GM18870 (cell line): ENCODE data around the gene DPYD.

Experiments
- ATAC-seq: cut with Tn5 transposase; IDR thresholded peaks from one replicate; pipeline ENCODE4 v1.9.1; 2021; ENCODE audit warnings: moderate library complexity; ENCODE audit not compliant: unreplicated experiment

Gene DPYD

DNA sequence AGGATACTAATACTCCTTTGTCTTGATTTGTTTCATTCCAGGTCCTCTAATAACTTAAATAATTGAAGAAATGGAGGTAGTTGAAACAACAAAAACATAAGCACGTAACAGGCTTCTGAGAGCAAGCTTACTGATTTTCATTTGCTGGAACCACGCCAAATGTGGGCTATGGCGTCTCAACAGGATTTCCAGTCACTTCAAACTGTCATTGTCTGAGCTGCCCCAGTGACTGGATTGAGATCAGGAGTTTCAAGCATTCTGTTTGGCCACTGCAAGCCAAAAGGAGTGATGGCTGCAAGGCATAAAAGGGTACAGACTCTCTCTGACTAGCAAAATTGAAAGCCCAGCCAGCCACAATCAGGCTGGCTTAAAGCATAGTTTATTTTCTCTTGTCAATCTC, 289.9 kb downstream of the DPYD start:
- ATAC-seq, result no peak

DNA sequence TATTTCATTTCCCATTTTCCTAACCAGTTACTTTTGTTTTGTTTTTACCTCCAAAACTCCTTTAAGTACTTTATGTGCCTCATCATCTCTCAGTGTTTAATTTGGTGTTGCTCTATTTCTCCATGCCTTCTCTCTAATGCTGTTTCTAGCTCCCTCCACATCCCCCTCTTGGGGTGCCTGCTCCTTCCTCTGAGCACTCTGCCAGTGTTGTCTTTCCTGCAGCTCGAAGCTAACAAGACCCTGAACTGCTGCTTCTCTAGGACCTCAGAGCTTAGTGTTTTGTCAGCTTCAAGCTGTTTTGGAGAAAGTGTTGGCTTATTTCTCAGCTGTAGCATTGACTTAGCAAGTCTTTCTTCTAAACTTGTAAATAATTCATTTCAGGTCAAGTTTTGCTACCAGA, 290.6 kb downstream of the DPYD start:
- no peak for ATAC-seq

DNA sequence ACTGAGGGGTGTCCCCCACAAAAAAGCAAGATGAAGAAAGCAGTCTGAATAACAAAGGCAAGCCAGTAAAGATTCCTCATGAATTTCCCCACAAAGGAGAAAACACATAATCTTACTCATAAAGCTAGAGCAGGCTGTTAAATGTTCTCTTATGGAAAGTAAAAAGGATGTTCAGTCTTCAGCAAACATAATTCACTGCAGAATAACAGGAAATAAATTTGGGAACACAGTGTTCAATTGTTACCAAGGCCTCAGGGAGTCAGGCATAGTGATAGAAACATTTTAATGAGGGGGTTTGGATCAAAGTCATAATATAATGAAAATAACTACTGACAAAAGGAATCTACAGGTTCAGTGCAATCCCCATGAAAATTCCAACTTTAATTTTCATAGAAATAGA, 297.6 kb downstream of the DPYD start:
- no peak for ATAC-seq

DNA sequence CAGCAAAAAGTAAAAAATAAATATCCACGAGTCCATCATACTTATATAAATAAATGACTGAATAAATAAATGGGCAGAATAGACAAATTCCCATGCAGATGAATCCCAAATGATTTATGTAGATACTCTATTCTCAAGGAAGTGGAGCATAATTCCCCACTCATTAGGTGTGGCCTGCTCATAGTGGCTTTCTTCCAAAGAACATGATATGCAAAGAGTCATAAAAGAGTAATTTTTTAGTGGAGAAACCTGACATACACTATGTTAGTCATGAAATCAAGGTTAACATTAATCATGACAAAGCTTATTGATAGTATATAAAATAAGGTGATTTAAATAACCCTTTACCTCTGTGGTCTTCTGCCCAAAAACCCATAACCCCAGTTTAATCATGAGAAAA, 298.9 kb downstream of the DPYD start:
- ATAC-seq, result no peak

DNA sequence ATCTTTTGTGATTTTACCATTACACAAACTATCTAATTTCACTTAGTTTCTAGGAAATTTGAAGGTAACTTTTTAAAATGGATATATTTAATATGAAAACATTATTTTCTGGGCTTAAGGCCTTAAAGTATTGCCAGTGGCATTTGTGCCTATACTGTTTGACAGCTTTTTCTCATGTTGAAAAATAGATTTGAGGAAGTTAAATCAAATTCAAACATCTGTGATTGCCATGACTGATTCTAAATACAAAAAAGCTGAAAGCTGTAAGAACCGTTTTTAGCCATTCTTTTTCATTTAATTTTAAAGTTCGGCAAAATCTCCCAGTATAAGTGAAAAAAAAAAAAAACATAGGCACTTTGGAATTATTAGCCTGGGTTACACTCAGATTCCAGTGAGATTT, 301.1 kb downstream of the DPYD start:
- ATAC-seq, result no peak

DNA sequence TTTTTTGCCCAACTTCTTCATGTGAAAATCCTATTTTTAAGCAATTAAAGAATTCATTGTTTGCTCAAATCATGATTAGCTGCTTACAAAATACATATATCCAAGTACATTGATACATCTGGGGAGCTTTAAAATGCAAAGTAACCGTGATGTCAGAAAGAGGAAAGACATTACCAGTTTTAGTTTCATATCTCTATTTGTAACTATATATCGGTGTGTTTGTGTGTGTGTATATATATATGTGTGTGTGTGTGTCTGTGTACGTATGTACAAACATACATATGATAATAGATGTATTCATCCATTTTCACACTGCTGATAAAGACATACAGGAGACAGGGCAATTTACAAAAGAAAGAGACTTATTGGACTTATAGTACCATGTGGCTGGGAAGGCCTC, 310.1 kb downstream of the DPYD start:
- ATAC-seq, result no peak

DNA sequence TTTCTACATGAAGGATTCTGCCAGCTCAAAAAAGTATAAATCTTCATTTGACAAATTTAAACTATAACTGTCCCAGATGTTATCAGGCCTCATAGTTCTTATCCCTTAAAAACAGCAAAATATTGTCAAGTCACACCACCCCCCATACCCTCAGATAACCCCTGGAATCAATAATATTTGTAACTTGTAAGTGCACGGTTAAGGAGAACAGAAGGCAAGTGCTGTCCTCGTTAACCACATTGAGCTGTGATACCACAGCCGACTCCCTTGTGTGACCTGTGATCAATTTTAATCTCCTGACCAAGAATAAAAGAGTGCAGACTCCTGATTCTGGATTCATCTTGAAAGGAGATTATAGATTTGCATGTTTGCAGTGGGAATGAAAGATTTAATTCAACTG, 310.7 kb downstream of the DPYD start:
- ATAC-seq, result no peak

DNA sequence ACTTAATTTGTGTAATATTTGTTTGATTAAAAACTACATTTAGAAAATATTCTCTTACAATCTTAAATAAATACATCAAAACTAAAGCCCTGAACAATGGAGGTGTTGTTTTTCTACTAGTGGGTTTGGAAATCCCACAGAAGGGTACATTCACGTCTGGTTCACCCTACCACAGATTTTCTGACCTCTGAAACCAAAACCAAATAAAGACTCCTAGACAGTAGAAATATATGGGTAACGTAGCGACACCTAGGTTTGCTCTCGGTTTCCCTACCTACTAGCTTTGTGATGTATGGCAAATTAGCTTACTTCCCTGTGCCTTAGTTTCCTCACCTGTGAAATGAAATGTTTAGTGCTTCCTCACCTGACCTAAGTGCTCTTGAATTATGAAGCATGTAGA, 312.6 kb downstream of the DPYD start:
- peak; percentile 67 for ATAC-seq

DNA sequence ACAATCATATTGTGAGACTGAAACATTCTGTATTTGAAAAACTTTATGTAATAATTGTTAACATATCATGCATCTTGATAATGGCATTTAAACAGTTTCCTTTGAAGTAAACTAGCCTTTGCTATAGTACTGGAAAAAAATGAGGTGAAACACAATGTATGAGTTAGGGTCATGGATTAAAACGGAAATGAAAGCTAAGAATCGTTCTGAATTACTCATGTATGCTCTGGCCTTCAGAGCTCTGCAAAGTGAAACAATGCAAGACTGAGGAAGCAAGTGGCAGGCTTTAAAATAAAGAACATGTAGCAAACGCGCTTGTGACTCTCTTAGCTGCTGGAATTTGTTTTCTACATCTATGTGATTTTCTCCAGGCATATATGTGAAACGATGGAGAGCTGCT, 317.1 kb downstream of the DPYD start:
- peak; percentile 76 for ATAC-seq

DNA sequence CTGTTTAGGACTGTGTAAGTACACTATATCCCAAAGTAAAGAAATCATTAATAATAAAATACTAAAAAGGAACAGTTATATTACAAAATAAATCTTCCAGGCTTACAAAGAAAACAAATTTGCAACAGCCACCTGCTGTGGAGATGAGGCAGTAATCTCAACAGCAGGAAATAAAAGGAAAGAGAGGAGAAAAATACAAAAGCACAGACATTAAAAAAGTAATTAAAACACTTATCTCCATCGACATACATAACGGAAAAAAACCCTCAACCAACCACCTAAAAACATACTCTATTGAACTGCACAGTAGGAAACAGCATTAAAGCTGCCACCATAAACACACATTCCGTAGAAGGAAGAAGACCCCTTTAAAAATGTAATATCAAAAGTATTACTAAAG, 317.6 kb downstream of the DPYD start:
- ATAC-seq, result no peak

DNA sequence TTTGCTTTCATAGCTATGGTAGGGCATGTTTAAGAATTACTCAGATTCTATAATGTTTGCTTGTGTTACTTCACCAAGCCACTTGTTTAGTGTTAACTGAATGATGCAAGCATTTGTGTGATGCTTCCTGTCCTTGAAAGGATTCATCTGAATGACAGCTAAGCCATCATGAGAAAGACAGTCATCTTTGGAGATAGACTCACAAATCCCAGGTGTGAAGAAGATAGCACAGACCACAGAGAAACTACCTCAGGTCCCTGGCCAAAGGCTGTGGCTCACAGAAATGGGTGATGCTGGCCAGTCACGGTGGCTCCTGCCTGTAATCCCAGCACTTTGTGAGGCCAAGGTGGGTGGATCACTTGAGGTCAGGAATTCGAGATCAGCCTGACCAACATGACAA, 321.4 kb downstream of the DPYD start:
- ATAC-seq, result no peak

DNA sequence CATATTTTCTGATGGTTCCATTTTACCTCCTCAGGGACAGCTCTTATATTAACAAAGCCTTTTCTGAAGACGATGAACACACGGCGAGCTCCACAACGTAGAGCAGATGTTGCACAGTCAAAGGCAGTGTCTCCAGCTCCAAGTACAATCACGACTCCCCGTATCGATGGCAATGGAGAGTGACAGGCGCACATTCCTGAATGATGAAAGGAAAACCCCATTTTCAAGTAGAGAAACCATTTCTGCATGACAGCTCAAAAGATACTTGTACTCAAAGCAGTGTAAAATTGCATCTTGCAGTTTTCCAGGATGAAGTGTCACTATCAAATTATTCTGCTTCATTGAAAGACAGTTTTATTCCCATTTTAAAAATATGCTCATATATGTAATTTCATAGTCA, 327.6 kb downstream of the DPYD start:
- no peak for ATAC-seq

DNA sequence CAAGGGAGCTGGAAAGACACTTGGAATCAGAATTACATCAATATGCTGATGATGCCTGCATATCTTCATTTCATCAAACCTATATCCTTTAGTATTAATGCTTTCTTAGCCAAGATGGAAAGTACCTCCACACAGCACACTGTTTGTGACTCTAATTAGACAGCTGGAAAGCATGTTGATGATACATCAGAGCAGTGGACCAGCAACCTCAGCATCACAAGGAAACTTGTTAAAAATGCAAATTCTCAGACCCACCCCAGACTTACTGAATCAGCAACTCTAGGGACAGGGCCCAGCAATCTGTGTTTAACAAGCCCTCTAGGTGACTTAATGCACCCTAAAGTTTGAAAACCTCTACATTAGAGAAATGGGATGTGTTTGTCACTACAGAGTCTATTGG, 332.1 kb downstream of the DPYD start:
- ATAC-seq, result no peak

DNA sequence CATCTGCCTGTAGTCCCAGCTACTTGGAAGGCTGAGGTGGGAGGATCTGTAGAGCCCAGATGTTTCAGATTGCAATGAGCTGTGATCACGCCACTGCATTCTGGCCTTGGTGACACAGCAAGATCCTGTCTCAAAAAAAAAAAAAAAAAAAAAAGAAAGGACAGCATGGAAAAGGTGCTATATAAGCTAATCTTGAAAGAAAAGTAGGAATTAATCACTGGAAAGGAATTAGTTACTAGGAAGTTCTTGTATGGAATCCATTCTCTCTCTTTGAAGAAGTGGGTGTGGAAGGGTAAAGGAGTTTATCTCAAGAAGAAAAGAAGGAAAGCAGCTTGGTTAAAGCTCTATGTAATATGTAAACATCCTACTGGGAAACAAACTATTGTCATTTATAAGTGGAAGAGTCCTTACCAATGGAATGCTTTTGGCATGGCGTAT, 339.2 kb downstream of the DPYD start:
- ATAC-seq, result no peak

DNA sequence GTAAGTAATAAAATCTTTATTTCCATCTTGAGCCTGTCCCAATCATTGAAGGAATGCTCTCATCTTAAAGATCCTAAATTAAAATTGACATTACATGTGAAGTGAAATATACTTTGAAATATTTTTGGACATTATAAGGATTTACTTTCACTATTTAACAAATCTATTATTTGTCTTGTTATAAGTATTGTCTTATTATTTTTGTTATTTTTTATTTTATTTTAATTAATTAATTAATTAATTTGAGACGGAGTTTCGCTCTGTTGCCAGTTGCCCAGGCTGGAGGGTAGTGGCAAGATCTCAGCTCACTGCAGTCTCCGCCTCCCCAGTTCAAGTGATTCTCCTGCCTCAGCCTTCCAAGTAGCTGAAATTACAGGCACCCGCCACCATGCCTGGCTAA, 343.2 kb downstream of the DPYD start:
- no peak for ATAC-seq

DNA sequence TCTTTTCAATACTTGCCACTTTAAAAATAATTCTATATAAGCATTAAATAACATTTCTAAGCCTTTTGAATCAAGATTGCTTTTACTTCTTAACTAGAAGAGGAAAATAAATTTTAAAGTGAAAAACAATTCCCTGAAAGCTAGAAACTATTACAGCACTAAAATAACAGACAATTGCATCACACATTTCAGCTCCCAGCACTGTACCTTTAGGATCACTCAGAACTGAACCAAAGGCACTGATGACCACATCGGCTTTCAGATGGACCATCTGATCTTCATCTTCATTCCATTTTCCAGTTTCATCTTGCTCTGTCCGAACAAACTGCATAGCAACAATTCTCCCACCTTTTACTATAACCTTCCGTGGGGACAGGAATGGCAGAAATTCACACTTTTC, 347.3 kb downstream of the DPYD start:
- no peak for ATAC-seq

DNA sequence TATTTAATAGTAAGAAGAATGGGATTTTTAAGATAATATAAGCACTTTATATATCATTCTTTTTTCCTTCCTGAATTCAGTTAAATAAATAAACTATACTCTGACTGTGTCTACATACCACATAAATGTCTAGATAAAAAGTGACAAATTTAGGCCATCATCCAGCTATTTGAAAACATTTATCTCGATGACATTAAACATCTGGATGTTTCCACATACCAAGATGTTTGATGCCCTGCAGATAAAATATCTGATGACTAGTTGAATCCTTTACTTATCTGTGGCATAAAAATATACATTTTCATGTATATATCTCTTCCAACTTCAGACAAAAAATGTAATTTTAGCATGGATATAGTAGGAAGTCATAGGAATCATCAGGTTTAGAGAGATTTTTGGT, 348.3 kb downstream of the DPYD start:
- no peak for ATAC-seq

DNA sequence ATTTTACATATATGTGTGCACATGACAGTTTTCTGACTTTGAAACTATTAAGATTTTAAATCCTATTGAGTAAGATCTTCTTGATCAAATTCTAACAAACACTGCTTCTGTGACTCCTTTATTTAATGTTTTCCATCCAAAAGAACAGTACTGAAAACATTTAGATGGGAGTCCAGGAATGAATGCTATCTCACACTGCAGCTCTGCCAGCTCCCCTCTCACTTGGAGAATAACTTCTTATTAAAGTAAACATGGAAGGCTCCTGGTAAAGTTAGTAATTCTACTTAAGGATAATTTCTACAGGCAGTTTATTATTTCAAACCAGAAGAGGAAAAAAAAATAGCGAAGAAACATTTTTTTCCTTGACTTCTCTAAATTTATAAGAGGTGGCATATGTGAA, 349.1 kb downstream of the DPYD start:
- no peak for ATAC-seq

DNA sequence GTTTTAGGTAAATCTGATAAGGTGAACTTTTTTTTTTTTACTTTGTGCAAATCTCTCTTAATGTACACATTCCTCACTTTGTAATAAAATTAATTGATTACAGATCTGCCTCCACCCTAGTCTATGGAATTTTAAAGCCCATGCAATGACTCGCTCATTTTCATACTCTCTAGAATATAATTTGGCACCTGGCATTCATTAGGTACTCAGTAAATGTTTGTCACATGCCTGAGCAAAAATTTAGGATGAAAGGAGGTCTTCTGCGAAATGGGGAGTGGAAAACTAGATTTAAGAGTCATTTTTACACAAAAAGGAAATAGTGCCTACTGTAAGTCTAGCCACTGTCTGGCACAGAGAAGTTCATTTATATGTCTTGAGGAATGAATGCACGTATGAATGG, 350.1 kb downstream of the DPYD start:
- ATAC-seq, result no peak

DNA sequence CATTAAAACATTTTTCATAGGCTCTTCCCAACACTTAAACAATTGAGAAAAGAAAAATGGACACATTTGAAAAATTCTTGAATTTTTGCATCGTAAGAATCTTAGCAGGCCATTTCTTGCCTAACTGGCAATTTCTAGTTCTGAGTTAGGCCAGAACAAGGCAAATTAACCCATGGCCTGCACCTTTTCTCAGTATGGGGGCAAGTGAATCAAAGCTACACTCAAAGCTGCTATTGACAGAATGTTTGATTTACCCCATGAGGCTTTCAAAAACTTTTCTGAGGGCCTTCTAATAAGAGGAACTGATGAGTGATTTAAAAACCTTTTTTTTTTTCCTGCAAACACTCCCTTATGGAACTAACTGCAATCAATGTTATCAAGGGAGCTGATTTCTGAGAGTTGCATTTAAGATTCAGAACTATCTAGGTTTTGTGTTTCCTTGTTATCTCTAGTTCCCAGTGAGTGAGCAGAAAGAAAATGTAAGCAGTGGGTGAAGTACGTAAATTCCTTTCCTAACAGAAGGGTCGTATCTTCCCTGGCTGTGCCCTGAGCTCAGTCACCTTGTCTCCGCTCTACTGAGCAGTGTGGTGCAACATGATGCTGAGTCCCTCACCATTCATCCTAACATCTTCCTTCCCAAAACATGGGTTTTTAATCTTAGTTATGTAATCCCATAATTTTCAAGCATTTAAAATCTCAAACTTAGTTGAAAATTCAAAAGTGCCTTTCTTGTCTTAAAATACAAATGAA, 353.7 kb downstream of the DPYD start:
- ATAC-seq, result no peak

DNA sequence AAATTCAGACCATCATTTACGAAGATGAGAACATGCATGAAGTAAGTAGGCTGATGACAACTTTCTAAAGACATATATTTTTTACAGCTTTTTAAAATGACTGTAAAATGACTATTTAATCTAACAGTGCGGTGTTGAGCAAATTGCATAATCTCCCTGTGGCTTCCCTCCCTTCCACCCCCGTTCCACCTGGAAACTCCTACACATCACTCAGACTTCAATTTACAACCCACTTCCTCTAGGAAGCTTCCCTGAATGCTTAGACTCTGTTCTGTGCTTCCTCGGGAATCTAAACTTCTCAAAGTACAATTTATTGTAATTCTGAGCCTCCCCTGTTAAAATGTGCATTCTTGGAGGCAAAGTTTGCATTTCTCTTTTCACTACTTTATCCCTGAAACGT, 354.9 kb downstream of the DPYD start:
- ATAC-seq, result no peak

DNA sequence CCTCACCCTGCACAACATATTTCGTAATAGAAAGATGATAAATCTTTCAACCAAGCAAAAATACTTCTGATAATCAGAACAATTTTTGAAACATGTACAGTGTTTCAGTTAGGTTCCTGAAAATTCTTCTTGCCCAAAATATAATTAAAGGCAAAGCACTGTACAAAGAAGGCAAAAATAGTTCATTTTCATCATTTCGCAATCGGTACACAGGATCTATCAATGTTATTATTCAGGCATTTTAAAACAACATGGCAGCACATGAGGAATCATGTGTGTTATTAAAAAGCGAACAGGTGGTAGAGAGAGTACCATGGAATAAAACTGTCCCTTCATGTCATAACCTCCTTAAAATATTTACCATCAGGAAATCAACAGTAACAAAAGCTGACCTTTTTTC, 356.9 kb downstream of the DPYD start:
- no peak for ATAC-seq

DNA sequence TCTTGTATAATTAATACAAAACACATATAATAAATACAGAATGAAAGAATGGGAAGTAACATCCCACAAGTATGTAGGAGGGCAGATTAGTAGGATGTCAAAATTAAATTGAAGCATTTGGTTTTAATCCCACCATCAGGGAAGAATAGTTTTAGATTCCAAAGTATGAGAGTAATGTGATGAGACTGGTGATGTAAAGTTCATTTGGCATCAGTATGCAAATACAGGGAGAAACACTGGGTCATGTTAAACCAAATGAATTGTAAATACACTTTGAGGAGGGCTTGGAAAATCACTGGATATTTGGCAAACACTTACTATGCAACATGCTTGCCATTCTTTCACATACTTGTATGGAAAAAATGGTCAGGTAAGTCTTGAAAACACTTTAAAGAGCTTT, 358.8 kb downstream of the DPYD start:
- no peak for ATAC-seq
